HG03460 (cell line): Measurements from ENCODE around the gene TENM3.
A peak's percentile ranks its signal among the peaks of the same experiment; 100 is the strongest.

Source experiments
- ATAC-seq: cut with Tn5 transposase; IDR thresholded peaks from one replicate; pipeline ENCODE4 v1.9.1; 2021; ENCODE audit not compliant: unreplicated experiment

TENM3 gene

GRCh38 chr4:182496408-182496807 lies 253.2 kb downstream of the TENM3 start:
- ATAC-seq: no peak

GRCh38 chr4:182502064-182502463 lies 258.9 kb downstream of the TENM3 start:
- ATAC-seq: no peak

GRCh38 chr4:182504463-182504862 lies 261.3 kb downstream of the TENM3 start:
- no peak for ATAC-seq

GRCh38 chr4:182507805-182508204 lies 264.6 kb downstream of the TENM3 start:
- ATAC-seq: no peak

- ATAC-seq: no peak
Measured at GRCh38 chr4:182510836-182511235, 267.6 kb downstream of the TENM3 start.

- ATAC-seq: no peak
Measured at GRCh38 chr4:182513587-182514291, 270.5 kb downstream of the TENM3 start.

- no peak for ATAC-seq
Measured at GRCh38 chr4:182518421-182518820, 275.2 kb downstream of the TENM3 start.

- ATAC-seq: no peak
Measured at GRCh38 chr4:182519528-182519927, 276.3 kb downstream of the TENM3 start.

GRCh38 chr4:182521011-182521410 lies 277.8 kb downstream of the TENM3 start:
- no peak for ATAC-seq

- ATAC-seq: no peak
Measured at GRCh38 chr4:182528819-182529218, 285.6 kb downstream of the TENM3 start.

GRCh38 chr4:182530451-182530850 lies 287.2 kb downstream of the TENM3 start:
- ATAC-seq: no peak

GRCh38 chr4:182531555-182532162 lies 288.5 kb downstream of the TENM3 start:
- no peak for ATAC-seq

- ATAC-seq: no peak
Measured at GRCh38 chr4:182532441-182532840, 289.2 kb downstream of the TENM3 start.

GRCh38 chr4:182533964-182534363 lies 290.8 kb downstream of the TENM3 start:
- no peak for ATAC-seq

GRCh38 chr4:182536221-182536811 lies 293.1 kb downstream of the TENM3 start:
- no peak for ATAC-seq

GRCh38 chr4:182537031-182537795 lies 294.0 kb downstream of the TENM3 start:
- no peak for ATAC-seq

- no peak for ATAC-seq
Measured at GRCh38 chr4:182538031-182538430, 294.8 kb downstream of the TENM3 start.

- ATAC-seq: no peak
Measured at GRCh38 chr4:182540496-182540895, 297.3 kb downstream of the TENM3 start.

GRCh38 chr4:182547435-182547834 lies 304.2 kb downstream of the TENM3 start:
- peak; percentile 96 for ATAC-seq

- no peak for ATAC-seq
Measured at GRCh38 chr4:182548156-182548555, 305.0 kb downstream of the TENM3 start.

- ATAC-seq: no peak
Measured at GRCh38 chr4:182549356-182549755, 306.2 kb downstream of the TENM3 start.

- ATAC-seq: no peak
Measured at GRCh38 chr4:182552948-182553347, 309.7 kb downstream of the TENM3 start.
